Measurements from ENCODE around the gene PICK1.

The PICK1 gene

DNA sequence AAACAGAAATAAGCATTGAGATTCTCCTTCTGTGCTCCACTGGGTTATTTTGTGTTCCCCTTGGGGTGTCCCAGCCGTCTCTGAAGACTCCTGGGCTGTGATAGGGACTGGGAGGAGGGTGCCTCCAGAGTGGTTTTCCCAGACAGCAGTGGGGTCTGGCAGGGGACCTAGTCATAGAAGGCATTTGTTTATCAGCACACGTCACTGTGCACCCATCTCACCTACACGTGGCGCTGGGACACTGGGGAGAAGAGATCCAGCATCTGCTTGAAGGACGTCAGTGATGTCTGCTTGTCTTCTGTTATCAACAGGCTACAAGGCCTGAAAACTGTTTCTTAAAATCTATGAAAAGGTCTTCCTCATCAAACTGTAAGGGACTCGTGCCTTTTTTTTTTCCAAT, 34.2 kb upstream of the PICK1 start:
- H3K4me2 ChIP-seq (ENCODE audit: low read length) = no peak overlapping the region
- no peaks in the 10 kb centered on the region for H3K9me3 ChIP-seq (replicated peaks; ENCODE audit: low read length)
- H3K27me3 ChIP-seq (ENCODE audit: control insufficient read depth, insufficient read depth, low read length) = peaks cover 36% of the 10 kb centered on the region
- H3K4me3 ChIP-seq (ENCODE audit: low read length) = no peak overlapping the region
- no peaks in the 10 kb centered on the region for H3K36me3 ChIP-seq (ENCODE audit: insufficient read depth, low read length)
- H3K4me1 ChIP-seq (ENCODE audit: control insufficient read depth, insufficient read depth, low read length) = no peaks in the 10 kb centered on the region
- H3K9ac ChIP-seq (ENCODE audit: low read depth, low read length) = no peak overlapping the region

DNA sequence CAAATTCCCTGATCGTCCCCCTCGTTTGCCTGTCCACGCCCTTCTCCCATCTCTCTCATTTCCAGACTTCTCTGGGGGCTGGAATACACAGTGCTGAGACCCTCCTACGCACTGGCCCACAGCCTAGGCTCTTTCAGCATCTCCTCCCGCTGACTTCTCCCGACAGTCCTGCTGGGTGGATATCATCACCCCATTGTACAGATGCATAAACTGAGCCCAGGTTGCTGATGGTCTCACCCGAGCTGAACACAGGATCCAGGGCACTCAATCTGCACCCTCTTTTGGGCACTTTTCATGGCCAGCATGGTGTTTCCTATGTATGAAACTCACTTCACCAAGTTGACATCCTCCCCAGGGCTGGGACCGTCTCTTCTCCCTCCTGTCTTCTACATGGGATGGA, 31.7 kb upstream of the PICK1 start:
- no peak overlapping the region for H3K9ac ChIP-seq (ENCODE audit: low read depth, low read length)
- H3K27me3 ChIP-seq (ENCODE audit: control insufficient read depth, insufficient read depth, low read length) = peaks cover 41% of the 10 kb centered on the region

GRCh38 chr22:38026130-38027111, 30.8 kb upstream of the PICK1 start:
- Histone ChIP-seq H3K36me3 (ENCODE audit: insufficient read depth, low read length) (no peaks in the 10 kb centered on the region), H3K27me3 (ENCODE audit: control insufficient read depth, insufficient read depth, low read length) (peaks cover 36% of the 10 kb centered on the region), H3K9me3 (replicated peaks; ENCODE audit: low read length) (no peaks in the 10 kb centered on the region), H3K4me3 (ENCODE audit: low read length) (no peak overlapping the region), H3K4me1 (ENCODE audit: control insufficient read depth, insufficient read depth, low read length) (no peaks in the 10 kb centered on the region), H3K4me2 (ENCODE audit: low read length) (no peak overlapping the region), H3K9ac (ENCODE audit: low read depth, low read length) (no peak overlapping the region)

More for the DNA sequence above, 31.7 kb upstream of the PICK1 start:
- H3K36me3 ChIP-seq (ENCODE audit: insufficient read depth, low read length) = no peaks in the 10 kb centered on the region
- no peak overlapping the region for H3K4me2 ChIP-seq (ENCODE audit: low read length)
- no peaks in the 10 kb centered on the region for H3K9me3 ChIP-seq (replicated peaks; ENCODE audit: low read length)
- no peak overlapping the region for H3K4me3 ChIP-seq (ENCODE audit: low read length)
- no peaks in the 10 kb centered on the region for H3K4me1 ChIP-seq (ENCODE audit: control insufficient read depth, insufficient read depth, low read length)

- Histone ChIP-seq H3K9me3 (replicated peaks; ENCODE audit: low read length) (no peaks in the 10 kb centered on the region), H3K9ac (ENCODE audit: low read depth, low read length) (no peak overlapping the region), H3K27me3 (ENCODE audit: control insufficient read depth, insufficient read depth, low read length) (peaks cover 36% of the 10 kb centered on the region), H3K4me1 (ENCODE audit: control insufficient read depth, insufficient read depth, low read length) (no peaks in the 10 kb centered on the region), H3K36me3 (ENCODE audit: insufficient read depth, low read length) (no peaks in the 10 kb centered on the region), H3K4me3 (ENCODE audit: low read length) (no peak overlapping the region), H3K4me2 (ENCODE audit: low read length) (no peak overlapping the region)
Observed at GRCh38 chr22:38027487-38027886, 29.7 kb upstream of the PICK1 start.

DNA sequence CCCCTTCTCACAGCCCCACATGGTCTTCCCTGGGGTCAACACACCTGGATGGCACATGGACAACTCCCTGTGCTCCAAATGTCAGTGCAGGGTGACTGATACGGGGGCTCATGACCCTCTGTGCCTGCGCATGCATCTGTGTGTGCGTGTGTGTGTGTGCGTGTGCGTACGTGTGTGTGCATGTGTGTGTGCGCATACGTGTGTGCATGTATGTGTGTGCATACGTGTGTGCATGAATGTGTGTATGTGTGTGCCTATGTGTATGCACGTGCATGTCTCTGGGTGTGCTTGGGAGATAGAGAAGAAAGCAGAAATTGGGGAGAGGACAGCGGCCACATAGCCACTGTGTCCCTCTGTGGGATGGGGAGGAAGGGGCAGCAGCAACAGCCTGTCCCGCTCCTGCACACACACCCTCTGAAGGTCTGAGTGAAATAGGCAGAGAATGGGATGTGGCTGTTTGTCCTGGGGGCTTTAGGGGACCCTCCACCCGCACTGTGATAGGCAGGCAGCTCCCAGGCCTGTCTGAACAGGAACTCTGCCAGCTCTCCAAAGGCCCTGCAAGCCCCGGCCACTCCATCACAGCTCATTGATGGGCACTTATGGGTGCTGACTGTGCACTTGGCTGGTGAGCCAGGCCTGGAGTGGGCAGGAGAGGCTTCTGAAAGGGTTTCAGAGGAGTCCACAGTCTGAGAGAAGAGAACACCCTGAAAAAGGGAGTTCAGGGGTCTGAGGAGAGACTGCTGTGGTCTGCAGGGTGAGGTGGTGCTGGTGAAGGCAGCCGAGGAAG, 28.7 kb upstream of the PICK1 start:
- H3K4me3 ChIP-seq (ENCODE audit: low read length) = no peak overlapping the region
- H3K4me2 ChIP-seq (ENCODE audit: low read length) = no peak overlapping the region
- no peaks in the 10 kb centered on the region for H3K9me3 ChIP-seq (replicated peaks; ENCODE audit: low read length)
- H3K4me1 ChIP-seq (ENCODE audit: control insufficient read depth, insufficient read depth, low read length) = peaks cover 7% of the 10 kb centered on the region
- no peaks in the 10 kb centered on the region for H3K36me3 ChIP-seq (ENCODE audit: insufficient read depth, low read length)
- no peak overlapping the region for H3K9ac ChIP-seq (ENCODE audit: low read depth, low read length)
- peaks cover 28% of the 10 kb centered on the region for H3K27me3 ChIP-seq (ENCODE audit: control insufficient read depth, insufficient read depth, low read length)

DNA sequence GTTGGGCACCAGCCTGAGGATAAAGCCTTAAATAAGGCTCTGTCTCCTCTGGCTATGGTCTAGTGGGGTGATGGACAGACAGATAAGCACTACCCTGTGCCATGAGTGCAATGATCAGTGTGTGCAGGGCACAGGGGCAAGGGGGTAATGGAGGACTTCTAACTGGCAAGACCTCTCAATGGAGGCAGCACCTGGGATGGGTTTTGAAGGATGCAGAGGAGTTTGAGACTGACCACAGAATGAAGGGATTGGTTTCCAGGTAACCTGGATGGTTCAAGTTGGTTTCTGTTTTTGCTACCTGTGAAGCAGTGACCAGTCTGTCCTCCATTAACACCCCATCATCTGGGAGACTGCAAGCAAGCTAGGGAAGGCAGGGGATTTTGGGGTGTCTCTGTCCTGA, 27.8 kb upstream of the PICK1 start:
- no peaks in the 10 kb centered on the region for H3K36me3 ChIP-seq (ENCODE audit: insufficient read depth, low read length)

GRCh38 chr22:38029901-38030300, 27.3 kb upstream of the PICK1 start:
- no peak overlapping the region for H3K4me3 ChIP-seq (ENCODE audit: low read length)
- no peaks in the 10 kb centered on the region for H3K9me3 ChIP-seq (replicated peaks; ENCODE audit: low read length)
- no peak overlapping the region for H3K9ac ChIP-seq (ENCODE audit: low read depth, low read length)
- H3K4me2 ChIP-seq (ENCODE audit: low read length) = no peak overlapping the region
- H3K36me3 ChIP-seq (ENCODE audit: insufficient read depth, low read length) = no peaks in the 10 kb centered on the region
- peaks cover 23% of the 10 kb centered on the region for H3K27me3 ChIP-seq (ENCODE audit: control insufficient read depth, insufficient read depth, low read length)
- H3K4me1 ChIP-seq (ENCODE audit: control insufficient read depth, insufficient read depth, low read length) = peaks cover 20% of the 10 kb centered on the region

More for the DNA sequence above, 27.8 kb upstream of the PICK1 start:
- Histone ChIP-seq H3K4me3 (ENCODE audit: low read length) (no peak overlapping the region), H3K4me2 (ENCODE audit: low read length) (no peak overlapping the region), H3K9ac (ENCODE audit: low read depth, low read length) (no peak overlapping the region), H3K4me1 (ENCODE audit: control insufficient read depth, insufficient read depth, low read length) (peaks cover 15% of the 10 kb centered on the region), H3K27me3 (ENCODE audit: control insufficient read depth, insufficient read depth, low read length) (peaks cover 28% of the 10 kb centered on the region), H3K9me3 (replicated peaks; ENCODE audit: low read length) (no peaks in the 10 kb centered on the region)

GRCh38 chr22:38030311-38031133, 26.7 kb upstream of the PICK1 start:
- Histone ChIP-seq H3K36me3 (ENCODE audit: insufficient read depth, low read length) (no peaks in the 10 kb centered on the region), H3K4me3 (ENCODE audit: low read length) (no peak overlapping the region), H3K9me3 (replicated peaks; ENCODE audit: low read length) (no peaks in the 10 kb centered on the region), H3K4me1 (ENCODE audit: control insufficient read depth, insufficient read depth, low read length) (peaks cover 23% of the 10 kb centered on the region), H3K9ac (ENCODE audit: low read depth, low read length) (no peak overlapping the region), H3K27me3 (ENCODE audit: control insufficient read depth, insufficient read depth, low read length) (peaks cover 18% of the 10 kb centered on the region), H3K4me2 (ENCODE audit: low read length) (no peak overlapping the region)

DNA sequence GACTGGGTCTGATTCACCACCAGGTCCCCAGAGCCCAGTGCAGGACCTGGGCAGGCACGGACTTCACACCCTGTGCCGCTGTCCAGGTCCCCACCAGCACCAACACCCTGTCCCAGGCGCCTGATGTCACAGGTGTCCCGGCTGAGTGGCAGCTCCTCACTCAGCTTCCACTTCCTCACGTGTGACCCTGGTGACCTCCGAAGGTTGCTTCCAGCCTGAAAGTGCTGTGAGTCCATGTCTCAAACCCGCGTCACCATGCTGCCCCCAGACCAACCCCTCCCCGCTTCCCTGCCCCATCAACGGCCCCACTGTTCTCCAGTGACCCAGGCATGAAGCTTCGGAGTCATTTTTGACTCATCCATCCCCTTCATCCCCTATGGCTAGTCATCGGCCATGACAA, 25.7 kb upstream of the PICK1 start:
- no peak overlapping the region for H3K4me2 ChIP-seq (ENCODE audit: low read length)
- H3K4me3 ChIP-seq (ENCODE audit: low read length) = no peak overlapping the region
- H3K27me3 ChIP-seq (ENCODE audit: control insufficient read depth, insufficient read depth, low read length) = peaks cover 10% of the 10 kb centered on the region
- no peaks in the 10 kb centered on the region for H3K9me3 ChIP-seq (replicated peaks; ENCODE audit: low read length)
- H3K9ac ChIP-seq (ENCODE audit: low read depth, low read length) = no peak overlapping the region
- H3K36me3 ChIP-seq (ENCODE audit: insufficient read depth, low read length) = no peaks in the 10 kb centered on the region
- H3K4me1 ChIP-seq (ENCODE audit: control insufficient read depth, insufficient read depth, low read length) = peaks cover 23% of the 10 kb centered on the region

DNA sequence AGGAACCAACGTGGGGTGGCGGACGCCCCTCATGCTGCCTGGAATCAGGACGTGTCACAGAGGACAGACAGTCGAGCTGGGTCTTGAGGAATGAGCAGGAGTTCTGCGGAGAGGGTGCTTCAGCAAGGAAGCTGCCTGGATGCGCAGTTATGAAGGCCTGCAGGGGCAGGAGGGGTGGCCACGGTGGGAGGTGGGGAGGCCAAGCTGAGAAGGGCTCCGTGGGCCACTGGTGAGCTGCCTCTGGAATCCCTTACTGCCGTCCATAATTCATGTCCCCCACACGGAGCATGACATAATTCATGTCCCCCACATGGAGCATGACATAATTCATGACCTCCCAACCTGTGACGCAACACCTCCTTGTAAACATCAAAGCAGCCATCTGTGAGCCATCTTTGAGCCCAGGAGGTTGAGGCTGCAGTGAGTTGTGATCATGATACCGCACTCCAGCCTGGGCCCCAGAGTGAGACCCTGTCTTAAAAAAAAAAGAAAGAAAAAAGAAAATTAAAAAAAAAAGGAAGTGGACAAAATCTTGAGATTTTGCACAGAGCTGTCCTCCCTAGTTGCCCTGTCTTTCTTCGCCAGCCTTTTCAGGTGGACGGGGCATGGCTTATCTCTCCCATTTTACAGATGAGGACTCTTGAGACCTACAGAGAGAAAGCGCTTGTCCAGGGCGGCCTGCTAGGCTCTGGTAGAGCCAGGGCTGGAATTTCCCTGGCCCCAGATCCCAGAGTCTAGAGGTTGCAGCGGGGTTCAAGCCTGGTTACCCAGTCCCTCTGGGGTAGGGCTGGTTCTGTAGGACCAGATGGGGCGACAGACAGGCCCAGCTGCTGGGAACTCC, 24.3 kb upstream of the PICK1 start:
- H3K4me1 ChIP-seq (ENCODE audit: control insufficient read depth, insufficient read depth, low read length) = peaks cover 23% of the 10 kb centered on the region
- no peak overlapping the region for H3K4me2 ChIP-seq (ENCODE audit: low read length)
- no peak overlapping the region for H3K9ac ChIP-seq (ENCODE audit: low read depth, low read length)
- H3K27me3 ChIP-seq (ENCODE audit: control insufficient read depth, insufficient read depth, low read length) = peaks cover 5% of the 10 kb centered on the region
- no peaks in the 10 kb centered on the region for H3K9me3 ChIP-seq (replicated peaks; ENCODE audit: low read length)
- no peaks in the 10 kb centered on the region for H3K36me3 ChIP-seq (ENCODE audit: insufficient read depth, low read length)
- no peak overlapping the region for H3K4me3 ChIP-seq (ENCODE audit: low read length)
